Esophagus muscularis mucosa (tissue), 4 donors: ENCODE data around the gene EID3. TPM values are rescaled to one million over a fixed set of nuclear protein-coding genes. Genes with fewer than 3 reads are reported as not detected.
A peak's percentile ranks its signal among the peaks of the same experiment; 100 is the strongest.
"Not testable (repeated sequence)": the region's sequence is repeated elsewhere in the genome, so short reads cannot be mapped to it uniquely, and the experiment has no call there.

Source experiments
- DNase-seq: peaks from one replicate; pipeline ENCODE4 v3.0.0-alpha.2; 2017; ENCODE audit errors: extremely low spot score
- H3K27ac ChIP-seq, 4 donors: fragments of 200-600 bp; sonication (generic); replicated peaks in 1 of 4; 1 replicate in 3 of 4; 2 replicates in 1 of 4; pipeline ENCODE4 v1.5.1; 2016 to 2019; ENCODE audit warnings: mild to moderate bottlenecking in 1 of 4
- H3K27me3 ChIP-seq, 4 donors: fragments of 200-600 bp; sonication (generic); one replicate each; pipeline versions ENCODE4 v1.5.1 to v1.6.0; 2016 to 2019
- H3K36me3 ChIP-seq, 4 donors: fragments of 200-600 bp; sonication (generic); one replicate each; pipeline ENCODE4 v1.5.1; 2016 to 2019
- H3K4me1 ChIP-seq, 4 donors: fragments of 200-600 bp; sonication (generic); one replicate each; pipeline ENCODE4 v1.5.1; 2016 to 2019
- H3K4me3 ChIP-seq, 4 donors: fragments of 200-600 bp; sonication (generic); 1 replicate in 2 of 4; 2 replicates in 2 of 4; pipeline ENCODE4 v1.5.1; 2016 to 2019; ENCODE audit warnings: mild to moderate bottlenecking in 4 of 4, moderate library complexity in 1 of 4
- H3K9me3 ChIP-seq, 4 donors: fragments of 200-600 bp; sonication (generic); 1 replicate in 3 of 4; 2 replicates in 1 of 4; pipeline ENCODE4 v1.5.1; 2016 to 2019
- CTCF ChIP-seq, 3 experiments: fragments of 200-600 bp in 2 of 3; fragments of 450-650 bp in 1 of 3; sonication (generic) in 2 of 3; IDR thresholded peaks; one replicate each; pipeline ENCODE4 v1.5.1; 2017 to 2019; ENCODE audit warnings: antibody characterized with exemption in 3 of 3, mild to moderate bottlenecking in 2 of 3, moderate library complexity in 1 of 3
- EP300 ChIP-seq: sonication (generic); formaldehyde crosslinking; IDR thresholded peaks from one replicate; pipeline ENCODE4 v1.6.1; 2017; ENCODE audit warnings: antibody characterized with exemption
- POLR2A ChIP-seq: fragments of 450-650 bp; IDR thresholded peaks from one replicate; pipeline ENCODE4 v1.6.1; 2017; ENCODE audit warnings: antibody characterized with exemption, moderate library complexity, mild to moderate bottlenecking, low read depth
- POLR2AphosphoS5 ChIP-seq, 2 donors: sonication (generic); formaldehyde crosslinking; IDR thresholded peaks; one replicate each; pipeline ENCODE4 v1.6.1; 2017; ENCODE audit warnings: antibody characterized with exemption in 2 of 2
- WGBS: methylation state at CpG from one replicate; pipeline ENCODE4 v1.1.5; 2018; 5-methylcytosine and 5-hydroxymethylcytosine counted together
- intact Hi-C: fragments of 100-400 bp; cut with DNase I; formaldehyde crosslinking; loops from one replicate; pipeline ENCODE4 v1.15.1; 2023
- total RNA-seq, 4 donors: library from RNA; depleted of rRNA; stranded (reverse); fragments of >200 nt; gene quantifications; one replicate each; pipeline versions ENCODE4 v1.1.0 to v1.2.1, GENCODE V29; 2016

The EID3 gene
- 10 to 100 TPM in 3 of 4 donors, 1 to 10 TPM in 1; 7.6 to 19.5 (median 12.1) TPM for total RNA-seq

GRCh38 chr12:104303538-104304151 lies at the start of gene EID3:
Gene EID3 (plus strand): TSS chr12:104303739. CDS start chr12:104303935, 196 bp downstream.
- intact Hi-C loops: loop anchor here (5.0 kb wide), 1 partner anchor 86 kb away; the partner anchor contains the start of gene TXNRD1
- no peaks in the 10 kb centered on the region for H3K9me3 ChIP-seq
- TF ChIP-seq POLR2A (no peak), EP300 (no peak), POLR2AphosphoS5 (IDR thresholded peaks at IDR 0.05) (peak; percentile 58 to 79)
- H3K4me3 ChIP-seq: peak within 1 kb of the TSS; percentile 55 to 63 (median 58)
- H3K36me3 ChIP-seq: peaks cover 0 to 52% (median 8%) of the 10 kb centered on the region in 4 donors
- peak; percentile 94 for DNase-seq
- peaks cover 63 to 93% (median 90%) of the 10 kb centered on the region in 4 donors for H3K4me1 ChIP-seq
- peak within 1 kb of the TSS; percentile 71 to 88 (median 84) for H3K27ac ChIP-seq
- WGBS: 22% methylated on average over 17 of the region's 63 CpGs
- H3K27me3 ChIP-seq: no peaks in the 10 kb centered on the region

- no peaks in the 10 kb centered on the region for H3K9me3 ChIP-seq
- DNase-seq: no peak
- no peaks in the 10 kb centered on the region for H3K27me3 ChIP-seq
- intact Hi-C loops: no loop called here
- no peak overlapping the region for H3K4me3 ChIP-seq
- H3K36me3 ChIP-seq: no peaks in the 10 kb centered on the region
- no peak for TF ChIP-seq EP300
- no peaks in the 10 kb centered on the region for H3K4me1 ChIP-seq
- no peak overlapping the region for H3K27ac ChIP-seq
Observed at GRCh38 chr12:104257913-104258472, 45.5 kb upstream of the EID3 start.

GRCh38 chr12:104258476-104259067 lies 45.0 kb upstream of the EID3 start:
- H3K36me3 ChIP-seq: no peaks in the 10 kb centered on the region
- H3K4me3 ChIP-seq: no peak overlapping the region
- H3K27me3 ChIP-seq: no peaks in the 10 kb centered on the region
- TF ChIP-seq EP300: no peak
- no peak for TF ChIP-seq POLR2A
- no peak for TF ChIP-seq CTCF (IDR thresholded peaks at IDR 0.05)
- no peak for TF ChIP-seq POLR2AphosphoS5 (IDR thresholded peaks at IDR 0.05)
- WGBS: 93% methylated on average over 2 of the region's 2 CpGs
- H3K9me3 ChIP-seq: no peaks in the 10 kb centered on the region
- H3K4me1 ChIP-seq: no peaks in the 10 kb centered on the region
- DNase-seq: no peak
- H3K27ac ChIP-seq: no peak overlapping the region
- intact Hi-C loops: no loop called here

- 77% methylated on average over 4 of the region's 4 CpGs for WGBS
Observed at GRCh38 chr12:104263026-104263425, 40.5 kb upstream of the EID3 start.

GRCh38 chr12:104263580-104264358 lies 39.8 kb upstream of the EID3 start:
- no peak for DNase-seq
- Histone ChIP-seq H3K27ac (no peak overlapping the region), H3K4me1 (no peaks in the 10 kb centered on the region), H3K27me3 (no peaks in the 10 kb centered on the region), H3K4me3 (no peak overlapping the region), H3K9me3 (no peaks in the 10 kb centered on the region), H3K36me3 (no peaks in the 10 kb centered on the region)
- 65% methylated on average over 1 of the region's 1 CpG for WGBS
- intact Hi-C loops: no loop called here
- no peak for TF ChIP-seq CTCF (IDR thresholded peaks at IDR 0.05)
- no peak for TF ChIP-seq POLR2A
- TF ChIP-seq EP300: no peak
- TF ChIP-seq POLR2AphosphoS5 (IDR thresholded peaks at IDR 0.05): no peak

More at GRCh38 chr12:104263026-104263425, 40.5 kb upstream of the EID3 start:
- intact Hi-C loops: no loop called here
- TF ChIP-seq POLR2AphosphoS5 (IDR thresholded peaks at IDR 0.05) (no peak), POLR2A (no peak), CTCF (IDR thresholded peaks at IDR 0.05) (no peak), EP300 (no peak)
- no peaks in the 10 kb centered on the region for H3K4me1 ChIP-seq
- H3K36me3 ChIP-seq: no peaks in the 10 kb centered on the region
- no peak overlapping the region for H3K27ac ChIP-seq
- no peaks in the 10 kb centered on the region for H3K9me3 ChIP-seq
- no peak overlapping the region for H3K4me3 ChIP-seq
- DNase-seq: no peak
- H3K27me3 ChIP-seq: no peaks in the 10 kb centered on the region

GRCh38 chr12:104265436-104265835 lies 38.1 kb upstream of the EID3 start:
- H3K4me3 ChIP-seq, H3K9me3 ChIP-seq, DNase-seq, H3K4me1 ChIP-seq, intact Hi-C loops, H3K27ac ChIP-seq, H3K36me3 ChIP-seq, H3K27me3 ChIP-seq: not testable (repeated sequence)
- WGBS: 93% methylated on average over 24 of the region's 24 CpGs
